GM12892 (cell line): ENCODE results near the gene DPH3.

ENCODE experiments used
- POLR2A ChIP-seq: IDR thresholded peaks from 2 replicates; pipeline ENCODE4 v1.6.1; 2011; ENCODE audit warnings: low read depth, low read length, control low read depth
- POLR2AphosphoS5 ChIP-seq: IDR thresholded peaks from 2 replicates; pipeline ENCODE4 v1.6.1; 2011; ENCODE audit warnings: low read depth, low read length, control low read depth

GRCh38 chr3:16302082-16302631 lies 37.4 kb upstream of the DPH3 start:
- TF ChIP-seq POLR2A (no peak), POLR2AphosphoS5 (peak; percentile 69)
